Ectodermal cell (in vitro differentiated cells): ENCODE measurements around the gene ADCYAP1.

ENCODE experiments used
- H3K27ac ChIP-seq: 2 replicates; pipeline ENCODE4 v1.7.0; 2013; ENCODE audit warnings: mild to moderate bottlenecking, low read depth, low read length; ENCODE audit not compliant: insufficient read depth, poor library complexity, severe bottlenecking
- H3K27me3 ChIP-seq: 2 replicates; pipeline ENCODE4 v1.7.0; 2013; ENCODE audit warnings: mild to moderate bottlenecking, low read length; ENCODE audit not compliant: insufficient read depth, control insufficient read depth, poor library complexity, severe bottlenecking
- H3K36me3 ChIP-seq: one replicate; pipeline ENCODE4 v1.7.0; 2013; ENCODE audit warnings: low read length; ENCODE audit not compliant: control insufficient read depth, insufficient read depth
- H3K4me1 ChIP-seq: one replicate; pipeline ENCODE4 v1.7.0; 2013; ENCODE audit warnings: low read length; ENCODE audit not compliant: control insufficient read depth, insufficient read depth
- H3K4me3 ChIP-seq: 2 replicates; pipeline ENCODE4 v1.7.0; 2013; ENCODE audit warnings: low read depth, low read length, control low read depth; ENCODE audit not compliant: insufficient read depth
- H3K9me3 ChIP-seq: 2 replicates; pipeline ENCODE4 v1.7.0; 2013; ENCODE audit warnings: mild to moderate bottlenecking, low read length, moderate library complexity; ENCODE audit not compliant: control insufficient read depth
- WGBS, 2 experiments: methylation state at CpG; one replicate each; pipeline ENCODE4 v1.1.7; 2013; ENCODE audit warnings: missing lambda C conversion rate in 2 of 2; 5-methylcytosine and 5-hydroxymethylcytosine counted together

Gene ADCYAP1

GRCh38 chr18:959854-960253, 55.2 kb downstream of the ADCYAP1 start:
- H3K27ac ChIP-seq, result no peak overlapping the region
- no peak overlapping the region for H3K4me3 ChIP-seq
- no peaks in the 10 kb centered on the region for H3K27me3 ChIP-seq
- H3K9me3 ChIP-seq, result no peaks in the 10 kb centered on the region
- no peaks in the 10 kb centered on the region for H3K36me3 ChIP-seq
- H3K4me1 ChIP-seq, result no peaks in the 10 kb centered on the region
- 90 to 94% methylated on average over 5 of the region's 5 CpGs for WGBS, 2 experiments
